Ovary (tissue), 9 donors: ENCODE results near the gene STX4. TPM values are rescaled to one million over a fixed set of nuclear protein-coding genes. Genes with fewer than 3 reads are reported as not detected.

Source experiments
- DNase-seq, 5 donors: peaks; one replicate each; pipeline ENCODE4 v3.0.0-alpha.2; 2019 to 2020
- H3K27ac ChIP-seq, 2 donors: fragments of 200-600 bp; one replicate each; pipeline versions ENCODE4 v1.5.1 to v1.8.0; 2019 to 2022
- H3K27me3 ChIP-seq: fragments of 200-600 bp; one replicate; pipeline ENCODE4 v1.8.0; 2022
- H3K36me3 ChIP-seq: fragments of 200-600 bp; sonication (generic); one replicate; pipeline ENCODE4 v1.5.1; 2019
- H3K4me1 ChIP-seq: one replicate; pipeline ENCODE4 v1.8.1; 2013; ENCODE audit warnings: mild to moderate bottlenecking, moderate library complexity; ENCODE audit not compliant: insufficient read depth
- H3K4me3 ChIP-seq: fragments of 200-600 bp; sonication (generic); one replicate; pipeline ENCODE4 v1.5.1; 2017
- H3K9me3 ChIP-seq, 2 donors: fragments of 200-600 bp in 1 of 2; sonication (generic) in 1 of 2; one replicate each; pipeline versions ENCODE4 v1.5.1 to v1.8.1; 2013 to 2019; ENCODE audit warnings: mild to moderate bottlenecking in 1 of 2, moderate library complexity in 1 of 2
- EP300 ChIP-seq: sonication (generic); formaldehyde crosslinking; IDR thresholded peaks from one replicate; pipeline ENCODE4 v1.6.1; 2017; ENCODE audit warnings: antibody characterized with exemption
- POLR2A ChIP-seq: fragments of 450-650 bp; IDR thresholded peaks from one replicate; pipeline ENCODE4 v1.6.1; 2017; ENCODE audit warnings: antibody characterized with exemption, mild to moderate bottlenecking, moderate library complexity
- WGBS, 3 donors: extraction: QIAGEN DNeasy Blood & Tissue Kit in 1 of 3; methylation state at CpG; one replicate each; pipeline versions ENCODE4 v1.1.5 to v1.1.7; 2013 to 2017; 5-methylcytosine and 5-hydroxymethylcytosine counted together
- intact Hi-C, 4 donors: fragments of 100-400 bp; cut with DNase I; formaldehyde crosslinking; loops; one replicate each; pipeline versions ENCODE4 v1.11.0 to v1.15.1; 2022 to 2023
- polyA plus RNA-seq, 2 donors: library from polyadenylated mRNA; stranded (reverse); fragments of 200-250 nt in 1 of 2; fragments of 350-450 nt in 1 of 2; fragmentation: Illumina TruSeq in 1 of 2; extraction: RNeasy Lipid Tissue Mini Kit (QIAGEN cat#74804) in 1 of 2; gene quantifications; one replicate each; pipeline ENCODE4 v1.2.3, GENCODE V29; 2013 to 2014
- total RNA-seq, 7 donors: library from RNA; depleted of rRNA in 2 of 7; stranded (reverse); fragments of >200 nt in 2 of 7; fragmentation: NEBNext Ultra II Directional in 3 of 7; extraction: Animal tissue kit (Norgen Biotek cat#: 25700) in 3 of 7; gene quantifications; one replicate each; pipeline versions ENCODE4 v1.1.0 to v1.2.4, GENCODE V29; 2016 to 2023
- TF ChIP-seq, protein P1 (sequence below), 3 donors: fragments of 450-650 bp in 2 of 3; fragments of 200-600 bp in 1 of 3; IDR thresholded peaks; one replicate each; pipeline versions ENCODE4 v1.5.1 to v1.8.0; 2016 to 2022; ENCODE audit warnings: antibody characterized with exemption in 3 of 3, mild to moderate bottlenecking in 1 of 3
- donor health status: DM: no; HTN: no; CAD: no; lungs with moderate emphysema.
- donor health status: DM: no; HTN: no; CAD: no.
- donor health status: Bipolar disorder and iron deficiency.
- donor health status: DM: yes; HTN: yes; CAD: no.
- donor health status: DM: no; HTN: no; CAD: no.
- donor health status: DM: yes; HTN: yes; CAD: no.

The STX4 gene
- total and polyA plus RNA-seq, 9 donors: 26.2 to 73.8 (median 53.8) TPM

- H3K4me1 ChIP-seq: peaks cover 6% of the 10 kb centered on the region
- peak overlapping the region; percentile 76 for H3K4me3 ChIP-seq
- peak; percentile 89 to 93 (median 92) for DNase-seq
- peak overlapping the region; percentile 86 to 97 for H3K27ac ChIP-seq
- H3K27me3 ChIP-seq: no peaks in the 10 kb centered on the region
- 0 to 1% (median 0%) methylated on average over 47 of the region's 47 CpGs for WGBS, 3 donors
- intact Hi-C loops: loop anchor here in 1 of 4 donors (10.0 kb wide), 1 partner anchor 49 kb away; the partner anchor contains the start of gene HSD3B7
- no peaks in the 10 kb centered on the region for H3K36me3 ChIP-seq
- TF ChIP-seq POLR2A: peak; percentile 13
- TF ChIP-seq, protein P1, sequence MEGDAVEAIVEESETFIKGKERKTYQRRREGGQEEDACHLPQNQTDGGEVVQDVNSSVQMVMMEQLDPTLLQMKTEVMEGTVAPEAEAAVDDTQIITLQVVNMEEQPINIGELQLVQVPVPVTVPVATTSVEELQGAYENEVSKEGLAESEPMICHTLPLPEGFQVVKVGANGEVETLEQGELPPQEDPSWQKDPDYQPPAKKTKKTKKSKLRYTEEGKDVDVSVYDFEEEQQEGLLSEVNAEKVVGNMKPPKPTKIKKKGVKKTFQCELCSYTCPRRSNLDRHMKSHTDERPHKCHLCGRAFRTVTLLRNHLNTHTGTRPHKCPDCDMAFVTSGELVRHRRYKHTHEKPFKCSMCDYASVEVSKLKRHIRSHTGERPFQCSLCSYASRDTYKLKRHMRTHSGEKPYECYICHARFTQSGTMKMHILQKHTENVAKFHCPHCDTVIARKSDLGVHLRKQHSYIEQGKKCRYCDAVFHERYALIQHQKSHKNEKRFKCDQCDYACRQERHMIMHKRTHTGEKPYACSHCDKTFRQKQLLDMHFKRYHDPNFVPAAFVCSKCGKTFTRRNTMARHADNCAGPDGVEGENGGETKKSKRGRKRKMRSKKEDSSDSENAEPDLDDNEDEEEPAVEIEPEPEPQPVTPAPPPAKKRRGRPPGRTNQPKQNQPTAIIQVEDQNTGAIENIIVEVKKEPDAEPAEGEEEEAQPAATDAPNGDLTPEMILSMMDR (IDR thresholded peaks at IDR 0.05): no peak
- H3K9me3 ChIP-seq: no peaks in the 10 kb centered on the region
Observed at GRCh38 chr16:31033709-31034492, 543 bp downstream of the STX4 start.

- intact Hi-C loops: loop anchor here in 1 of 4 donors (10.0 kb wide), 1 partner anchor 52 kb away; the partner anchor contains the start of gene HSD3B7
- H3K4me3 ChIP-seq: no peak overlapping the region
- H3K27me3 ChIP-seq: no peaks in the 10 kb centered on the region
- WGBS, 3 donors: 43 to 74% (median 52%) methylated on average over 2 of the region's 2 CpGs
- H3K9me3 ChIP-seq: no peaks in the 10 kb centered on the region
- H3K36me3 ChIP-seq: no peaks in the 10 kb centered on the region
- DNase-seq: no peak
- TF ChIP-seq EP300: no peak
- no peak for TF ChIP-seq POLR2A
- TF ChIP-seq, protein P1 (IDR thresholded peaks at IDR 0.05): no peak
- no peak overlapping the region for H3K27ac ChIP-seq
- H3K4me1 ChIP-seq: peaks cover 6% of the 10 kb centered on the region
Observed at GRCh38 chr16:31036691-31037090, 3.3 kb downstream of the STX4 start.

- Histone ChIP-seq H3K4me3 (no peak overlapping the region), H3K27me3 (no peaks in the 10 kb centered on the region), H3K36me3 (no peaks in the 10 kb centered on the region), H3K4me1 (peaks cover 4% of the 10 kb centered on the region), H3K9me3 (no peaks in the 10 kb centered on the region), H3K27ac (no peak overlapping the region)
- intact Hi-C loops: loop anchor here in 1 of 4 donors (10.0 kb wide), 1 partner anchor 54 kb away; the partner anchor contains the start of gene HSD3B7
- no peak for TF ChIP-seq EP300
- no peak for DNase-seq
- 83 to 100% (median 88%) methylated on average over 2 of the region's 2 CpGs for WGBS, 3 donors
Observed at GRCh38 chr16:31038993-31039392, 5.6 kb downstream of the STX4 start.

GRCh38 chr16:31042866-31043265, 9.5 kb downstream of the STX4 start:
- Histone ChIP-seq H3K27ac (no peak overlapping the region), H3K4me3 (no peak overlapping the region), H3K4me1 (no peaks in the 10 kb centered on the region), H3K36me3 (no peaks in the 10 kb centered on the region), H3K27me3 (no peaks in the 10 kb centered on the region), H3K9me3 (no peaks in the 10 kb centered on the region)
- TF ChIP-seq EP300 (no peak), POLR2A (no peak)
- TF ChIP-seq, protein P1 (IDR thresholded peaks at IDR 0.05): no peak
- no peak for DNase-seq
- WGBS, 3 donors: 84 to 88% (median 86%) methylated on average over 10 of the region's 10 CpGs
- intact Hi-C loops: loop anchor here in 1 of 4 donors (10.0 kb wide), 1 partner anchor 58 kb away; the partner anchor contains the start of gene HSD3B7

GRCh38 chr16:31043352-31043751, 10.0 kb downstream of the STX4 start:
- Histone ChIP-seq H3K4me3 (no peak overlapping the region), H3K4me1 (no peaks in the 10 kb centered on the region), H3K9me3 (no peaks in the 10 kb centered on the region), H3K27me3 (no peaks in the 10 kb centered on the region), H3K36me3 (no peaks in the 10 kb centered on the region), H3K27ac (no peak overlapping the region)
- WGBS, 3 donors: 85 to 100% (median 87%) methylated on average over 1 of the region's 1 CpG
- no peak for DNase-seq
- TF ChIP-seq POLR2A (no peak), EP300 (no peak)
- TF ChIP-seq, protein P1 (IDR thresholded peaks at IDR 0.05): no peak
- intact Hi-C loops: loop anchor here in 1 of 4 donors (10.0 kb wide), 1 partner anchor 59 kb away; the partner anchor contains the start of gene HSD3B7
